ENCODE measurements around the gene EPHB1.

The EPHB1 gene

DNA sequence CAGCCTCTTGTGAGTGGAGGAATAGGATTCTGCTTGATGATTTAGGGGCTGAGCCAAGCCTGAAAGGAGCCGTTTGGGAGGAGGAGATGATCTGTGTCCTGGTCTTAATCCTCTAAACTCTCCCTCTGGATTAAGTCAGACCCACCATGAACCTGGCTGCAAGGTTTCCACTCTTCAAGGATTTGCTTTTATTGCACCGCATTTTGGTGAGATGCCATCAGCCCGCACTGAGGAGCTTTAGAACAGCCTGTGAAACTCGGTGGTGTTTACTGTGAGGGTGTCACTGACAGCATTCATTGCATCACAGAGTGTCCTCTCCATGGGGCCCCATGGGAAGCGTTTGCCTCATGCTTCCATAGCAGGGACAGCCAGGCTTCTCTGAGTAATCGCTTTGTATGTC, 59.2 kb downstream of the EPHB1 start:
- DNase-seq: no peak

DNA sequence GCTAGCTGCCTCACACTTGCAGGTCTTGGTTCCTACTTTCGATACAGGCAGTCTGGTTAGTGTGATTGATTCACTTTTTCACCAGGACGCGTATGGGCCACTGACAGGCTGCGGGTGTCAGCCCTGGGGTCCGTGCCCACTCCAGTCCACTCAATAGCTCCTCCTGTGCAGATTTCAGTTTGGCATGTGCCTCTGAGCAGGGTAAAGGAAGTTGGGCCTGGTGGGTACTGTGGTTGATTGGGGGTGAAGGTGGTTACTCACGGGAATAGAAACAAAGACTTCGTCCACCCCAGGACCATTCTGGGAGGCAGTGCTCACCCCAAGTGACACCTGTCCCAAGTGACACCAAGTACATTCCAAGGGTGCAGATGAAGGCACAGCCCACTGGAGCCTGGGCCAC, 62.3 kb downstream of the EPHB1 start:
- DNase-seq: no peak

DNA sequence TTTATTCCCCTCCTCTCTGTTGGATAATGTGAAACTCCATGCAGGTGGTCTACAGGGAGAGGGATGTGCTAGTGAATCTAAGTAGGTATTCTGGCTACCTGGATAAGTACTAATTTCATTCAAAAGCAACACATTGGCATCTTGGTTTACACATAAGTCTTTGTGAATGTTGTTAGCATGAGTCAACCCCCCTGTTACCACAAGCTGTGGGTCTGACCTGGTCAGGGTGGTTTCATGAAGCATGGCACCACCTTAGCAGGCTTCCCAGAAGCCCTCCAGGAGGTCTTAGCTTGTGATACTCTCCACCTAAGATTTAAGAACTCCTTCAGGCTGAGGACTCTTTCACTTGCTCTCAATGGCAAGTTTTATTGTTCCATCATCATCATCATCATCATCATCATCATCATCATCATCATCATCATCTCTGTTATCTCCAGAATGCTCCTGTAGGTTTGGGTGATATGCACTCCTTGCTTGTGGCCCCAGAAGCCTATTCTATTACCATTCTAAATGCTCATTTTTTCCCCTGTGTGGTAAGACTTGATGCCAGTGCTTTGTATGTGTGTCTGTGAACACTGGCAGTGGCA, 62.8 kb downstream of the EPHB1 start:
- no peak for DNase-seq

DNA sequence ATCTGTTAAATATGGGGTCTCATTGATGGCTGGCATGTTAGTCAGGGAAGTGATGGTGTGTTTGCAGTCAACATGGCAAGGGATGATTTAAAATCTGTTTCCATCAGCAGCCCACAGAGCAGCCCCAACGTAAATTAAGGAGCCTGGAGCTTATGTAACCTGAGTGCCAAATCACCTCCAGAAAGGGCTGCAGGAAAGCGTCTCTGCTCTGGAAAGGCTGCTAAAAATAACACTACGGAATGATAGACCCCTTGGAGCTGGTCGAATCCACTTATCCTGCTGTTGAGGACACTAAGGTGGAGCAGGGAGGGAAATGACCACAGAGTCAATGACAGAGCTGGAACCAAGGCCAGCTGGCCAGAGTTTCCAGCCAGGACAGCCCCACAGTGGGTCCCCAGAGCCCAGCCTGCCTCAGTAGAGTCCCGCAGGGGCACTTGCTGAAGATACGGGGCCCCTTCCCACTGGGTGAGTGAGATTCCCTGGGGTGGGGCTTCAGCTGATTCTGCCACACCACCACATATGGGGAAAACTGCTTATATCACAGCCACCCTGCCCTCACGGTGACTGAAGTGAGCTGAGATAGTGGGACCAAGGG, 63.5 kb downstream of the EPHB1 start:
- no peak for DNase-seq

DNA sequence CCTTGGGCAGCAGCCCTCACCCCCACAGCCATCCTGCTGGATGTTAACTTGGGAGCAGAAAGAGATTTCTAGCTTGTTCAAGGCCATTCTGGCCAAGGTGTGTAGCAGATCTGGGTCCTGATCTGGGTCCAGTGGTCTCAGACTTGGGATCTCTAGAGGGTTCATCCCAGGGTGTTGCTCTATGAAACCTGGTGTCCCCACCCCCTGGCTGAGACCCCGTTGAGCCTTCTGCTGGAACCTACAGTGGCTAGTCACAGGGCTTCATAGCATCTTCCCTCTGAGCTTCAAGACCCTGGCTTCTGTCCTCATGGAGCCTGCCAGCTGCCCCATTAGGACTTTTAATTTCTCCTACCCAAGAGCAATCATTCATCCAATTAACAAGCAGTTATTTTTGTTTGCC, 64.3 kb downstream of the EPHB1 start:
- no peak for DNase-seq

DNA sequence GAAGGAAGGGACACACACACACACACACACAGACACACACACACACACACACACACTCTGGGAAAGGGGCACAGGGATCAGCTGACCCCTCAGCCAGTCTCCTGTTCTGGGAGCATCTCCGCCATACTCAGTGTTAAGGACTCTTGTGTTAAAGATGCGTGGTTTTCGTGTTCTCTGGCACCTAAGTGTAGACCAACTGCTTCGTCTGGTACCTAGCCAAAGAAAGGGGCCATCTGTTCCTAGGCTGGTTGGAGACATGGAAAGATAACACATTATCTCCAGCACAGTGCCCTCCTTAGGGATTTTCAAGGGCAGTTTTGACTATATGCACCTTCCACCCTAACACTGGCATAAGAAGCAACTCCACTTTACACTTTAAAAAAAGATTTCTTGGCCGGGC, 65.1 kb downstream of the EPHB1 start:
- DNase-seq: no peak

DNA sequence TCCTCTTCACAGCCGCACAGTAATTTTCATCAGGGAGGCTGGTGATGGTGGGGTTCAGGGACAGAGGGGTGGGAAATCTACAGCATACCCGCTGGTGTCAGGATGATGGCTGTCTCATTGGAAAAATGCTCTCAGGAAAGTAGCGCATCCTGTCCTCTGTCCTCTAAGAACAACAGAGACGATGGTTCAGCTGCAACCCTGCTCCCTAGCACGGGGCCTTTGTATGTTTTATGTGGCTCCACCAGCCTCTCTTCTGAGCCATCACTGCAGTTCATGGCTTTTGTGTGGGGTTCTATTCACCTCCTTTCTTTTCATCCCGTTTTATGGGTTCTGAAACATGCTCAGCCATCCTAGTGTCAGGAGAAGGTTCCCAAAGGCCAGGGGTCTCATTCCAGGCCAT, 68.9 kb downstream of the EPHB1 start:
- no peak for DNase-seq

DNA sequence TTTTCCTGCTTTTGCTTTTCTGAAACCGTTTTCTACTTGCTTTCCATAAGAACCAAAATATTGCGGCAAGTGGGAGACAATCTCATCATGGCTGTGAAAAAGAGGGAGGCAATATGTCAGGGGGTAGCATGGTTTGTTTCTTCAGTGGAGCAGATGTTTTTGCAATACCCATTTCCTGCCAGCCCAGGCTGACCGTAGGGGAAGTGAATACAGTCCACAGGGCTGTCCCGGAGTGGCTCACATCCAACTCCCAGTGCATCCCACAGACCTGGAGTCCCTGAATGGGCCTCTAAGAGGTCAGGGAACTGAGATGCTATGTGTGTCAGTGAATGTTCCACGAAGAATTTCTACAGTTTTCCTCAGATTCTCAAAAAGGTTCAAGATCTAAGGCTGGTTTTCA, 69.6 kb downstream of the EPHB1 start:
- DNase-seq: no peak

DNA sequence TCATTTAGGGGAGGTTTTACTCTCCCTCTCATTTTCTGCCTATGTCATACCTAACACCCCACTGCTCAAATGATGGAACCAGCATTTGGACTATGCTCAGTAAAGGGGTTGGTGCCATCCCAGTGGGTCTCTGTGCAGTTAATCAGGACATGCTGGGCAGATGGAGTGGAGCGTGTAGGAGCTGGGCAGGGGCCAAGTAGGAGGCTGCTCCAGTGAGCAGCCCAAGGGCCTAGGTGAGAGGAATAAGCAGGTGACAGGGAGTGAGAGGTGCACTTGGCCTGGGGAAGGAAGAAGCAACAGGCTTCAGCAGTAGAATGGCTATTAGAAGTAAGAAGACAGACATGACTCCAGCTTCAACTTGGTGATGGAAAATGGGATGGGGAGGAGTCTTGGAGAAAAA, 72.2 kb downstream of the EPHB1 start:
- DNase-seq: no peak

DNA sequence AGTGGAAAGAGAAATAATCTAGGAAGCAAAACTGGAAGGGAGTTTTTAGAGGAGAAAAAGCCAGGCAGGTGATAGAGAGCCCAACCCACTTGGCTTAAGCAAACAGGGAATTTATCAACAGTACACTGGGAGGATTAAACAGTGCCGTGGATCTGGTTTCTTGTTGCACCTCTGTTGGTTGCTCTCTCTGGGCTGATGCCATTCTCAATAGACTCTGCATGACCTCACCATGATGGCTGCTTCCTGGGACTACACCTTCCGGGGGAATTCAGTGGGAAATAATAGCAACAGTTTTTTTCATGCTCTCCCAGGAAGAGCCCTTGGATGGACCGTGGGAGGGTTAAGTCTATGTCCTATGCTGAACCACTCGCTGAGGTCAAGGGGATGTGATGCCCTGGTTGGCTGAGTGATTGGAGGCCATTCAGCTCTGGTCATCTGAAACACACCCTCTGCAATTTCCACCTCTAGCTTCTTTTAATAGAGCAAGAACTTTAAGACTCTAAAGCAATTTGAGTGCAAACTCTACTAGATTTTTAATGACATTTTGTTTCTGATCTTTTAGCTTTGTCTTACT, 74.2 kb downstream of the EPHB1 start:
- no peak for DNase-seq

DNA sequence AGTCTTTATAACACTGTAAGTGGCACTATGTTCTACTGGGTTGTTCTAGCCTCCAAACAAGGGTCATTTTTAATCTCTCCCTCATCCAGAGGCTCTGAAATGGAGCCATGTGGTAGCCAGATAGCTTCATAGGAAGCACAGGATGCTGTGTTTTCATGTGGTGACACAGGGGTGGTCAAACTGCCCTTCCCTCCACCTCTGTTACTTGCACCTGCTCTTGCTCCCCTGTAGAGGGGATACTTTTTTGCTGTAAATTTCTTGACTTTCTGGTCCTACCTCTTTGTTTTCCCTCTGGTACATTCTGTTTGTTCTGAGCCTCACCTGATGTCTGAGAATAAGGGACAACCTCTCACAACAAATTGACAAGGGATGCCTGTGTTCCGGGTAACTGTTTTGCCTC, 76.8 kb downstream of the EPHB1 start:
- DNase-seq: no peak

DNA sequence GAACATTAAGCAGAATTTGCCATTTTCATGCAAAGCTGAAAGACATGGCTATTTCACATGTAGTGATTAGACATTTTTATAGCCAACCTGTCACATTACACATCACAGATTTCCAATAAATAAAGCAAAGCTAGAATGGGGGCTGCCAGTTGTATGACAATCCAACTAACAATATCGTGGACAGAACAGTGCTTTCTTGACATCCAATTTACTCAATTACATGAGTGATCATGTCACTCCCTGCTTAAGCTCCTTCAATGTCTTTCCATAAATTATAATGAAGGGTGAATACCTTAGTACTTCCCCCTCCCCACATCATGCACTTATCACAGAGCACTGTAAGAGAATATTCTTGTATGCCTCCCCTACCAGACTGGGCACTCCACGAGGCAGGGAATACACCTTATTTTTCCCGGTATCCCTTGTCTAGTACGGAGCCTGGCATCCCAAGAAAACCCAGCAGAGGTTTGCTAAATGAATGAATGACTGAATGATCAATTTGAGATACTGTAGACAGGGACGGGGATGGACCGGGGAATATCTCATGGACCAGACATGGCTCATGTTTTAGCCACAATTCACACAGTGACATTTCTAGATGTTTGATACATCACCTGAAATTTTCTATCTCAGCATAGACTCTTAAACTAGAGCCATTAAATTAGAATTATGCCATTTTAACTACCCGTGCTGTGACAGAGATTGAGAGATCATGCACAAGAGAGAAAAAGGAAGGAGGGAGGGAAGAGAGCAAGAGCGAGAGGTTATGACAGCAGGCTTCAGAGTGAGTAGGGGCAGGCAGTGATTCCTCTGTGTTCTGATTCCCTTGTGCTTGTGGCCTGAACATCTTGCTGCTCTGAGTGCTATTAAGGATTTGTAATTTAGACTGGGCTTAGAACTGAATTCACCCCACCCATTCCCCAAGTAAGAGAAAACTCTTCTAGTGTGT, 77.7 kb downstream of the EPHB1 start:
- DNase-seq: no peak

DNA sequence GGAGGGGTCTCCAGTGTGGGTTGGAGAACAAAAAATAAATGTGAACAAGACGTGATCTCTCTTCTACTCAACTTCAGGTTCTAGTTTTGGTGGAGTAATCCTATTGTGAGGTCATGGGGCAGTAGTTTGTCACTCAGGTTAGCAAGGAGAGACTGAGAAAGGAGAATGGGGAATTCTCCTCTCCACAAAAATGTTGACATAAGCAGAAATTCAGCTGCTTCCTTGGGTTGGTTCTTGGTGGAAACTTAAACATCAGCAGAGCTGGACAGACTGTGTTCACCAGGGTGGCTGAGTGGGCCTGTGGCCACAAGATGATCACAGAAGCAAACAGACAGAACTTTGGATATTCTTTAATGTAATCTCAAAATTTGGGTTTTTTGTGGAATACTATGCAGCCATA, 78.7 kb downstream of the EPHB1 start:
- DNase-seq: no peak

DNA sequence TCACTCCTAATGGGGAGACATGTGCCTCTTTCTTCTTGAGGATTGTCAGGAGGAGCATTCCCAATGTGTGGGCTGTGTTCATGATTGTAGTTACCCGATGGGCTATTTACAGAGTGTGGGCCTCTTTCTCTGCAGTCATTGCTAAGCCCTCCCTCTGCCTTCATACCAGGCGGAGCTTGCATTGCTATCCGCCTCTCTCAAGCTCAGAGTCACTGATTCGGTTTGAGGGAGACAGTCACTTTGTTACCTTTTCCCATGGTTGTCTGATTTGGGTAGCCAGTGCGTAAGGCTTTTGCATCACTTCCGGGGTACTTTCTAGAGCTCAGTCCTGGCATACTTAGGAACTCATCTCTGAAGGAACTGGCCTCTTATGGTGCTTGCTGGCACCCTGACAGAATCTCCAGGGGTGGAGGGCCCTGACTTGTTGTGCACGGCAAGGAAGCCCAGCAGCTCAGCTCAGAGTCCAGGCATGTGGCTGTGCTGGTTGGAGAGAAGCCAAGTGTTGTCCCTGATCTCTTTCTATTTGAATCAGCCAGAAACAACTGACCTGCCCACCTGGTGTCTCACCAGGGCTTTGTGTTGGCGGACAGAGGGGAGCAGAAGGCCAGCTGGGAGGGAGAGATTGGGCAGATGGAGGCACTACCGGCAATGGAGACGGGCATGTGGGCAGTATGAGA, 79.8 kb downstream of the EPHB1 start:
- DNase-seq: no peak

DNA sequence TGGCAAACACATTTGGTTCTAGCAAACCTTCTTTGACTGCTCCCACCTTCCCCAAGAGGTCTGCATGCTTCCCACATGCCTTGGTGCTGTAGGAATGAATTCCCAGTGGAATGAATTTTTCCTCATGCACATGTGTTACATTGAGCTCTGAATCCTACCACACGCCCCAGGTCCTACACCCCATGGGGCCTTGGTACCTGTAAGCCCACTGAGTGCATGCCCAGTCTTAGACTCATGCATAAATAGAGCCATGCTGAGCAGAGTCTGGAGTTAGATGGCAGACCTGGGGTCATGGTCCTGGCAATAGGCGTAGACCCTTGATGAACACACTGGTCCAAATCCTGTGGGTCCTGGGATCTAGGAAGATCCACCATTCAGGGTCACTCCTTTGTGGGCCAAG, 81.8 kb downstream of the EPHB1 start:
- DNase-seq: no peak

DNA sequence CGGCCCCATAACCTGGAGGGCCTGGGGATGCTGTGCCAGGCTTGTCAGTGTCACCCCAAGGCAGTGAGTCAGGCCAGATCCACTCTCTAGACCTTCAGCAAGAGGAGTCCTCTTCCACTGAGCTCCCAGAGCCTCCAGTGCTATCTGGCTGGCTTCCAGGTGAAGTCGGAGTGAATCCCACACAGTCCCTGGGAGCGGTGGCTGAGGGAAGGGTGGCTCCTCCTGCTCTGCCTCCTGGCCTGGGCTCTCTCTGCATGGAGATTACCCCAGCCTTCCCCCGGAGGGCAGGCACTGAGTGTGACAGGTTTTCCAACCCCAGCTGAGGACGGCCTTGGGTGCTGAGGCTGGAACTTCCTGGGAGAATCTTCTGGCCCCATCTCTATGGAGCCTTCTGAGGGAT, 82.7 kb downstream of the EPHB1 start:
- no peak for DNase-seq

DNA sequence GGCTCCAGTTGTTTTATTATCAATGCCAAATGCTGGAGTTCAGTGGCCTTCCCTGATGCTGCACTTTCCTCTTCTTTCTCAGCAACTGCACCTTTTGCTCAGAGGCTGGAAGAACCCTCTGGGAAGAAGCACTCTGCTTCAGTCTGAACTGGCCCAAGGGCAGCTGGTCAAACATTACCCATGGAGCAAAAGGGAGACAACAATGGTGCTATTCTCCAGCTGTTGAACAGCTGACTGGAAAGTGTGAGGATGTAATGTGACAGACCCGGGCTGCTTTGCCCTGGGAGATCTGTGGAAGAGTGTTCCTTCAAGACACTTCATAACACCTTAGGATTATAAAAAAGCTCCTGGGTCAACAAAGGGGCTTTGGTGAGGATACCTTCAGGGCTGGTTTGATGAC, 84.9 kb downstream of the EPHB1 start:
- no peak for DNase-seq

DNA sequence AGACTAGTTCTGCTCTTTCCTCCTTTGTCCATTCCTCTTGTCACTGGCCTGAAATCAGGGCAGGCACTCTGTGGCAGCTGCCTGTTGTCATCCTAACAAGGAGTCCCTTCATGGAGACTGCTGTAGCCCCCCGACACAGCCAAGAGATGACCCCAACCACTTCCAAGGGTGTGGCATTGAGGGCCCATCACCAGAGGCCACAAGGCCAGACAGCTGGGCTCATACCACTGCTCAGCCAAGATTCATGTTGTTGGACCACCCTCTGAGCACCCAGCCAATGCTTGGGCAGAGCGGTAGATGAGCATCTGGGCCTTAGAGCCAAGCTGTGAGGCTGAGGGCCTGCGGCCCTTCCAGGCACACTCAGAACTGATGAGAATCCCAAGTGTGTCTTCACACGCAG, 85.4 kb downstream of the EPHB1 start:
- no peak for DNase-seq

DNA sequence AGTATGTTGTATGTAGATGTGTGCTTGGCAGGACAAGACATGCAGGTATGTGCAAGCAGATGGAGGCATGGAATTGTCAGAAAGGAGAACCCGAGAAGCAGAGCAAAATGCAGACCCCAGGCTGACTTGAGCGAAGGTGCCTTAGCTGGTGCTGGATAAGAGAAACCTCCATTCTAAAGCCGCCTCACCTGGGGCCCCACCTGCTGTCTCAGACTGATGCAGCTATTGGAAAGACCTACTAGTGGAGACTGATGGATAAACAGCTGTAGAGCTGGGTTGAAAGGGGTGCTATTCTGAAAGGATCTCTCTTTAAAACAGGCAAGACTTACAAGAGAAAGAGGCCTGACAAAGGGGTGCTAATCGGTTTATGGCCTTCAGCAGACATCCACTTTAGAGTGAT, 86.2 kb downstream of the EPHB1 start:
- DNase-seq: no peak

DNA sequence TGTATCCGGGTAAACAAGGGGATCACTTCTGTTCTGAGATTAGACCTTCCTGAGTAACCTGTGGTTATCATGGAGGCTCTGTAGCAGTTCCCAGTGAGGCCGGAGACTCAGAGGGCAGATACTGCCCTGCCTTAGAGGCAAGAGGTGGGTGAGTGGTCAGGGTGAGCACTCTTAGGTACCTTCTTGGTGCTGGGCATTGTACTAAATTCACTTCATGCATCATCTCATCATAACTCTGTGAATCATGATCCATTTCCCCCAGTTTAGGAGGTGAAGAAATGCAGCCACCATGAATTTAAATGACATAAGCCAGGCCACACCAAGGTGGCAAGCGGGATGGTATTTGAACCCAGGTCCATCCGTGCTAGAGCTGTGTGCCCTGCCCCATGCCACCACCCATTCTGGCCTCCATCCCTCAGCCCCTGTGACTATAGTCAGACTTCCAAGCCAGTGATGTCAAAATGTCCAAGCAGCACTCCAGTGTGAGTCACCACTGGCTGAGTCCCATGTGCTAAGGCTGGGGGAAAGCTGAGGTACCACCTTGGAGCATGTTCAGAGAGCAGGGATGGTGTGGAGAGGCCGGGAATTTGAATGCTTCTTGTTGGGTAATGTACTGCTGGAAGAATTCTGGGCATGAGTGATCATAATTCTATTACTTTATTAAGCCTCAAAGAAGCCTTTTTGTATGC, 88.8 kb downstream of the EPHB1 start:
- DNase-seq: no peak

DNA sequence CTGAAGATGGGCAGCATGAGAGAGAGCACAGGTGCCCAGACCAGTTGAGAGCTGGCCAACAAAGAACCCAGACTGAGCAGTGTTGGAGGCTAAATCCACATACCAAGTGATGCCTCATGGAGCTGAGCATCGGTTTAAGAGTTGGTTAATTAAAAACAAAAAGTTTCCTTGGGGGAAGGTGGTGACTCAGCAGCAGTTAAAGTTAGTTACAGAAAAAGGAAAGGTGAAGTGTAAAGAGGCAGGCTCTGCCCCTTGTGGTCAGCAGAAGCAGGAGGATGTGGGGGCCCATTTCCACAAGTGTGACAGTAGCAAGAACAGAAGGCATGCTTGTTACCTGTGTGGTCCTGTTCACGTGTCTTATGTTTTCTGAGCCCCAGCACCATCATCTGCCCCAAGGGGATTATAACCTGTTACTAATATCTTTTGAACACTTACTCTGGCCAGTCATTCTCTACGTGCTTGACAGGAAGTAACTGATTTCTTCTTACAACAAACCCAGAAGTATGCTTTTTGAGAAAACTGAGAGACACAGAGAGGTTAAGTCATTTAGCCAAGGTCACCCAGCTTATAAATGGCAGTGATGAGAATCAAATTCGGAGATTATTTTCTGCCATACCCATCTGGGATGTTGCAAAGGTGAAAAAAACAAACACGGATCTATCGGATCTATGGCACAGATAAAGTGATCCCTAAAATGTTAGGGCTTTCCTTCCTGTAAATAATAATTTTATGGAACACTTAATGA, 91.0 kb downstream of the EPHB1 start:
- DNase-seq: no peak

DNA sequence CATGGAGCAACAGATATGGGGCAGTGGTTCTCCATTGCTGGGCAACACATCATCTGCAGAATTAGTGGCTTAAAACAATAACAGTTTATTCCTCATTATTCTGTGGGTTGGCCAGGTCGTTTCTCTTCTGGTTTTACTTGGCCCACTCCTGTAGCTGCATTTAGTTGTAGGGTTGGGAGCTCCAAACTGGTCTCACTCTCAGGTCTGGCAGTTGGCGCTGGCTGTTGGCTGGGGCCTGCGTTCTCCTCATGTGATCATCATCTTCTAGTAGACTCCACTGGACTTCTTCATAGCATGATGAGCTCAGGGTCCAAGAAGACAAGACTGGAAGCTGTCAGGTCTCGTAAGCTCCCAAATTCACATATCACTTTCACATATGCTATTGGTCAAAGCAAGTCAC, 91.9 kb downstream of the EPHB1 start:
- no peak for DNase-seq

All from activated effector memory CD4-positive, alpha-beta T cell treated with anti-CD3 and anti-CD28 coated beads, Interleukin-2, amount 50 U/mL, for 16 hours (primary cell).